ENCODE results near the gene TMEM106B.

GRCh38 chr7:12174931-12175330 is 36.2 kb upstream of the TMEM106B start:
- TF ChIP-seq CTCF (conservative IDR thresholded peaks at IDR 0.05; ENCODE audit: low read length) (no peak), EZH2phosphoT487 (IDR thresholded peaks at IDR 0.05; ENCODE audit: borderline replicate concordance, low read depth, low read length) (no peak)

Data from OCI-LY7 (cell line).